ENCODE data around the gene PHACTR4. TPM values are rescaled to one million over a fixed set of nuclear protein-coding genes. Genes with fewer than 3 reads are reported as not detected.
"Not testable (repeated sequence)": the region's sequence is repeated elsewhere in the genome, so short reads cannot be mapped to it uniquely, and the experiment has no call there.

Gene PHACTR4
- total and polyA plus RNA-seq, 2 of the 8 experiments (the other 6 are each of a cell fraction or from before 2014, with no cell fraction given): 23.7 to 57.8 TPM

DNA sequence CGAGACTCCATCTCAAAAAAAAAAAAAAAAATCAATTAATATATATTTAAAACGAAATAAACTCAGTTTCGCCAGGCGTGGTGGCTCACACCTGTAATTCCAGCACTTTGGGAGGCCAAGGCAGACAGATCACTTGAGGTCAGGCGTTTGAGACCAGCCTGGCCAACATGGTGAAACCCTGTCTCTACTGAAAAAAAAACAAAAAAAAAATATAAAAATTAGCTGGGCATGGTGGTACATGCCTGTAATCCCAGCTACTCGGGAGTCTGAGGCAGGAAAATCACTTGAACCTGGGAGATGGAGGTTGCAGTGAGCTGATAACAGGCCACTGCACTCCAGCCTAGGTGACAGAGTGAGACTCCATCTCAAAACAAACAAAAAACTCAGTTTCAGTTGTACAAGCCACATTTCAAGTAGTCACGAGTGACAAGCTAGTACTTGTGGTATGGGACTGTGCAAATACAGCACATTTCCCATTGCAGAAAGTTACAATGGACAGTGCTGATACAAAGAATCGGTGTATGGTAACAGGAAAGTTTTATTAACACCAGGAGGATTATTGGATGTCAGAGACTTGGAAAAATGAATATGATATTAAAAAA, 172.0 kb downstream of the PHACTR4 start:
- H4K91ac ChIP-seq (replicated peaks; ENCODE audit: insufficient read length, low read length); H3K14ac ChIP-seq (ENCODE audit: insufficient read length); H3K27me3 ChIP-seq (replicated peaks in 1 of 4; ENCODE audit: control insufficient read depth in 3 of 4, extremely low read depth in 1 of 4, insufficient read depth in 3 of 4, low read length in 3 of 4); H3K9ac ChIP-seq (replicated peaks in 1 of 4; ENCODE audit: extremely low read depth in 1 of 4, low read depth in 3 of 4, low read length in 3 of 4); H3K79me1 ChIP-seq (ENCODE audit: low read depth, low read length); H3K4me2 ChIP-seq (ENCODE audit: insufficient read depth in 1 of 2, low read depth in 2 of 2, low read length in 2 of 2); H3K27ac ChIP-seq (ENCODE audit: low read depth, low read length); H4K8ac ChIP-seq (ENCODE audit: extremely low read depth, insufficient read depth, low read length); H3K9me3 ChIP-seq (ENCODE audit: insufficient read depth in 2 of 2, low read depth in 1 of 2, low read length in 1 of 2); H3K23ac ChIP-seq (ENCODE audit: insufficient read length); H4K20me1 ChIP-seq (replicated peaks in 1 of 2; ENCODE audit: control insufficient read depth in 1 of 2, insufficient read depth in 2 of 2, low read length in 2 of 2); H4K5ac ChIP-seq (ENCODE audit: insufficient read length, low read depth, low read length); H3K79me2 ChIP-seq (ENCODE audit: control insufficient read depth in 1 of 2, insufficient read depth in 2 of 2, low read length in 2 of 2); H2BK20ac ChIP-seq (ENCODE audit: low read length); H3K56ac ChIP-seq (replicated peaks; ENCODE audit: insufficient read length, low read depth, low read length); H3K4ac ChIP-seq (replicated peaks; ENCODE audit: insufficient read length, low read depth, low read length); H2BK12ac ChIP-seq (ENCODE audit: low read depth, low read length); H2BK5ac ChIP-seq (ENCODE audit: low read depth, low read length); H2BK120ac ChIP-seq (replicated peaks; ENCODE audit: low read depth, low read length); H3K4me3 ChIP-seq (ENCODE audit: extremely low read depth in 1 of 4, insufficient read depth in 2 of 4, low read depth in 3 of 4, low read length in 4 of 4); FAIRE-seq; H2BK15ac ChIP-seq (ENCODE audit: low read length); H3K23me2 ChIP-seq (ENCODE audit: low read depth, low read length); H2AFZ ChIP-seq (ENCODE audit: low read length); DNase-seq (ENCODE audit: low read depth in 1 of 2, low spot score in 2 of 2); H2AK5ac ChIP-seq (ENCODE audit: low read depth, low read length); H3K4me1 ChIP-seq (replicated peaks in 1 of 4; ENCODE audit: control insufficient read depth in 3 of 4, insufficient read depth in 4 of 4, low read length in 3 of 4): not testable (repeated sequence)
- whole genome bisulfite sequencing, 2 experiments (ENCODE audit: extremely low coverage in 1 of 2, insufficient coverage in 1 of 2, insufficient read length in 1 of 2, insufficient replicate concordance in 2 of 2, low coverage in 1 of 2, low lambda C conversion rate in 2 of 2, missing lambda C conversion rate in 1 of 2): 94% methylated on average over 8 of the region's 8 CpGs; no CpG with 5 or more reads in 1 of the 2 experiments
- TF ChIP-seq POLR2A (IDR thresholded peaks at IDR 0.05; ENCODE audit: control extremely low read depth in 1 of 2, low read depth in 2 of 2, low read length in 2 of 2): peak in 1 of 2 experiments; percentile 10; a peak in 1 of 3 replicates
- Histone ChIP-seq H3K18ac (ENCODE audit: extremely low read depth, low read length) (peak overlapping the region; percentile 51; the same call in 1 of the 2 replicates), H3K36me3 (ENCODE audit: control insufficient read depth in 2 of 4, insufficient read depth in 4 of 4, low read length in 3 of 4) (peaks cover 12 to 20% (median 19%) of the 10 kb centered on the region in 4 experiments; a peak in 7 of 8 replicates)
- ChIA-PET POLR2A (ENCODE audit: partially characterized antibody) (interaction anchor here (0.6 to 9.6 kb wide), 20 partner anchors 9 to 145 kb away, joined by 3 to 118 read pairs (median 4); partner anchors contain the start of gene TRNAU1AP), CTCF (ENCODE audit: partially characterized antibody) (interaction anchor here (0.6 to 2.1 kb wide), 12 partner anchors 9 to 63 kb away, joined by 3 to 8 read pairs (median 4); partner anchors contain the start of gene TRNAU1AP)

All from H1 (cell line).